Femur (tissue), 1 donor: ENCODE data around the gene CEP70.
"Not testable (repeated sequence)": the region's sequence is repeated elsewhere in the genome, so short reads cannot be mapped to it uniquely, and the experiment has no call there.

Source experiments
- DNase-seq: peaks from one replicate; pipeline ENCODE4 v3.0.0-alpha.2; 2017

The CEP70 gene

DNA sequence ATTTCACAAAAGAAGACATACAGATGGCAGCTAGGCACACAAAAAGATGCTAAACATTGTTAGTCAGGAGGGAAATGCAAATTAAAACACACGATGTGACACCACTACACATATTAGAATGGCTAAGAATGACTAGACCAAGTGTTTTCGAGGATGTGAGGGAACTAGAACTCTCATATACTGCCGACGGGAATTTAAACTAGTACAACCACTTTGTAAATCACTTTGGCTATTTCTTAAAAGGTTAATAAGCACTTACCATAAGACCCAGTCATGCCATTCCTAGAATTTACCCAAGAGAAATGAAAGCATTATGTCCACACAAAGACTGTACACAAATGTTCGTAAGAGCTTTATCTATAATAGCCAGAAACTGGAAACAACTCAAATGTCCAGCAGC lies 5.6 kb downstream of the CEP70 start:
- no peak for DNase-seq

DNA sequence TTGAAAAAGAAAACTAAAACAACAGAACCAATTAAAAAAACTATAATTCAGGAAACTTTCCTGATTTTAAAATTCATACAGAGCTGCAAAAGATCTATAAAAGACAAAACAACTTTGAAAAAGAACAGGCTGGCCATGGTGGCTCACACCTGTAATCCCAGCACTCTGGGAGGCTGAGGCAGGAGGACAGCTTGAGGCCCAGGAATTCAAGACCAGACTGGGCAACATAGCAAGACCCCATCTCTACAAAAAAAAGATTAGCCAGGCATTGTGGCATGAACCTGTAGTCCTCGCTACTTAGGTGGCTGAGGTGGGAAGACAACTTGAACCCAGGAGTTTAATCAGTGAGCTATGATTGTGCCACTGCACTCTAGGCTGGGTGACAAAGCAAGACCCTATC lies 6.7 kb downstream of the CEP70 start:
- no peak for DNase-seq

DNA sequence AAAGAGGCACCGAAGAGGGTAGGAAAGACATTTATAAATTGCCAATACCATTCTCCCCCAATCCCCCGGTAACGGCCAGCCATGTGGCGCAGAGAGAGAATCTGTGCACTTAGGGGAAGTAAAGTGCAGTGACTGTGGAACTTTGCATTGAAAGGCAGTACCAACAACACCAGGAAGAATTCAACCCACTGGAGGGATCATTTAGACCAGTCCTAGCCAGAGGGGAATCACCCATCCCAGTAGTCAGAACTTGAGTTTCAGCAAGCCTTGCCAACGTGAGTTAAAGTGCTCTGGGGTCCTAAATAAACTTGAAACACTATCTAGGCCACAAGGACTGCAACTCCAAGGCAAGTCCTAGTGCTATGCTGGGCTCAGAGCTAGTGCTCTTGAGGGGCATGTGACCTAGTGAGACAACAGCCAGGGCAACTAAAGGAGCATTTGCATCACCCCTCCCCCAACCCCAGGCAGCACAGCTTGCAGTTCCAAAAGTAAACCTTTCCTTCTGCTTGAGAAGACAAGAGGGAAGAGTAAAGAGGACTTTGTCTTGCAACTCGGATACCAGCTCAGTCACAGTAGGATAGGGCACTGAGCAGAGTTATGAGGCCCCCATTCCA lies 15.0 kb downstream of the CEP70 start:
- no peak for DNase-seq

DNA sequence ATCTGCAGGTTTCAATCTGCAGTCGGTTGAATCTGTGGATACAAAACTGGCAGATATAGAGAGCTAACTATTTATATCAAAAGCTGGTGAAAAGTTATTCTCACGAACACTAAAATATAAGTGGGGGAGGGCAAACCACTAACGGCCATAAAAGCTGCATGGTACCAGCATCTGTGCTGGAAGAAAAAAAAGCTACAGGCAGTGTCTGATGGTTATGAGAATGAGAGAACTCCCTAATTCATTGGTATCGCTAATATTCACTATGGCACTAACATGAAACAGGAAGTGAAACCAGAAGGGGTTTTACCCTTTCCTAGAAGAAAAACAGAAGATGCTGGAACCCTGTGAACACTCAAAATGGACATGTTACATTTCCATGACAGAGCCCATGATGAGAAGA lies 15.9 kb downstream of the CEP70 start:
- DNase-seq: no peak

DNA sequence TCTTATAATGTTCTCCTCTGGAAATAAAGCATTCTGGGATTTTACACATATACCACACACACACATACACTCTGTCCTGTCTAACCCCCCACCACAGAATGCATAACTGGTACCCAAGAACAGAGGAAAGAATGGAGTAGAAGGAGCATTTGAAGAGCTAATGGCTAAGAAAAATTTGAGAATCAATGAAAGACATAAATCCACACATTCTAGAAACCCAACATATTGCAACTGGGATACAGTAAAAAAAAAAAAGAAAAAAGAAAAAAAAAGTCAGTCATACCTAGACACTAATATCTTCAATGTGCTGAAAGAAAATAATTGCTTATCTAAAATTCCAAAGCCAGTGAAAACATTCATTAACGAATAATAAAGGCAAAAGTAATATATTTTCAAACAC lies 20.9 kb downstream of the CEP70 start:
- DNase-seq: no peak

DNA sequence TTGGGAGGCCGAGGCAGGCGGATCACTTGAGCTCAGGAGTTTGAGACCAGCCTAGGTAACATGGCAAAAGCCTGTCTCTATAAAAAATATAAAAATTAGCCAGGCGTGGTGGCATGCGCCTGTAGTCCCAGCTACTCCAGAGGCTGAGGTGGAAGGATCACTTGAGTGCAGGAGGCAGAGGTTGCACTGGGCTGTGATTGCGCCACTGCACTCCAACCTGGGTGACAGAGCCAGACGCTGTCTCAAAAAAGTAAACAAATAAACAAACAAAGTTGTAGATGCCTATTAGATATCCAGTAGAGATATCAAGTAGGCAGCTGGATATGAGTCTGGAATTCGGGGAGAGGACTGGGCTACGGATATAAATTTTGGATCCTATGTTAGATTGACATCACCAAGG lies 24.4 kb downstream of the CEP70 start:
- DNase-seq: not testable (repeated sequence)

GRCh38 chr3:138569090-138569489 lies 25.0 kb downstream of the CEP70 start:
- no peak for DNase-seq

DNA sequence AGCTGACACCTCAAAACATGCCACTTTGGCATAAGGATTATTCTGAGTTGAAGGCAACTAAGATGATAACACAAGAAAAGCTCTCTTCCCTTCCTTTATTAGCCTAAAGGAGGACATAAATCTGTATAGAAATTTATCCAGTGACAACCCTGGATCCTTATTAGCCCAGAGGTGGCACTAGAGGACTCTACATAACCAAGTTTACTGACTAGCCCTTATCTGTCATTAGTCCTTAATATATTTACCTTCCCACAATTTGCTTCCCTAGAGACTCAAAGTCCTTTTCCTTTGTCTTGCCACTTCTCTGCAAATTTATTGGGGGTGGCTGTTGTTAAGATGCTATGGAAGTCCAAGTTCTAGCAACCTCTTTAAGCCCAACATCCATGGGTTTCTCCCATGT lies 26.7 kb downstream of the CEP70 start:
- DNase-seq: no peak

GRCh38 chr3:138566293-138566692 lies 27.8 kb downstream of the CEP70 start:
- DNase-seq: not testable (repeated sequence)

DNA sequence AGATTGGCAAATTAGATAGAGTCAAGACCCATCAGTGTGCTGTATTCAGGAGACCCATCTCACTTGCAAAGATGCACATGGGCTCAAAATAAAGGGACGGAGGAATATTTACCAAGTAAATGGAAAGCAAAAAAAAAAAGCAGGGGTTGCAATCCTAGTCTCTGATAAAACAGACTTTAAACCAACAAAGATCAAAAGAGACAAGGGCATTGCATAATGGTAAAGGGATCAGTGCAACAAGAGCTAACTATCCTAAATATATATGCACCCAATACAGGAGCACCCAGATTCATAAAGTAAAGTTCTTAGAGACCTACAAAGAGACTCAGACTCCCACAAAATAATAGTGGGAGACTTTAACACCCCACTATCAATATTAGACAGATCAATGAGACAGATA lies 31.2 kb downstream of the CEP70 start:
- not testable (repeated sequence) for DNase-seq

GRCh38 chr3:138560501-138560900 lies 33.6 kb downstream of the CEP70 start:
- DNase-seq: no peak

GRCh38 chr3:138559134-138559533 lies 34.9 kb downstream of the CEP70 start:
- DNase-seq: no peak

DNA sequence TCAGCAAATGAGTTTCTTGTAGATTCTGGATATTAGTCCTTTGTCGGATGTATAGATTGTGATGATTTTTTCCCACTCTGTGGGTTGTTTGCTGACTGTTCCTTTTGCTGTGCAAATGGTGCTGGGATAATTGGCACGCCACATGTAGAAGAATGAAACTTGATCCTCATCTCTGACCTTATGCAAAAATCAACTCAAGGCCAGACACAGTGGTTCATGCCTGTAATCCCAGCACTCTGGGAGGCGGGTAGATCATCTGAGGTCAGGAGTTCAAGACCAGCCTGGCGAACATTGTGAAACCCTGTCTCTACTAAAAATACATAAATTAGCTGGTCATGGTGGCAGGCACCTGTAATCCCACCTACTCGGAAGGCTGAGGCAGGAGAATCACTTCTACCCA lies 39.3 kb downstream of the CEP70 start:
- not testable (repeated sequence) for DNase-seq

- not testable (repeated sequence) for DNase-seq
Measured at GRCh38 chr3:138550958-138551357, 43.1 kb downstream of the CEP70 start.

GRCh38 chr3:138549179-138549977 lies 44.7 kb downstream of the CEP70 start:
- no peak for DNase-seq

- no peak for DNase-seq
Measured at GRCh38 chr3:138547342-138547975, 46.6 kb downstream of the CEP70 start.

DNA sequence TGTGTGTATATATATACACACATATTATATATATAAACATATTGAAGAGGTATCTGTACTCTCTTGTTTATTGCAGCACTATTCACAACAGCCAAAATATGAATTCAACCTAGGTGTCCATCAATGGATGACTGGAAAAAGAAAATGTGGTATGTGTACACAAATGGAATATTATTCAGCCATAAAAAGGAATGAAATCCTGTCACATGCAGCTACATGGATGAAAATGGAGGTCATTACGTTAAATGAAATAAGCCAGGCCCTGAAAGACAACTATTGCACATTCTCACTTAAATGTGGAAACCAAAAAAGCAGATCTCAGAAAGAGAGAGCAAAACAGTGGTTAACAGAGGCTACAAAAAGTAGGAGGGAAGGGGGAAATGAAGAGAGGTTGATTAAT lies 49.5 kb downstream of the CEP70 start:
- DNase-seq: no peak

GRCh38 chr3:138542977-138543376 lies 51.1 kb downstream of the CEP70 start:
- no peak for DNase-seq

GRCh38 chr3:138539352-138539751 lies 54.7 kb downstream of the CEP70 start:
- no peak for DNase-seq

DNA sequence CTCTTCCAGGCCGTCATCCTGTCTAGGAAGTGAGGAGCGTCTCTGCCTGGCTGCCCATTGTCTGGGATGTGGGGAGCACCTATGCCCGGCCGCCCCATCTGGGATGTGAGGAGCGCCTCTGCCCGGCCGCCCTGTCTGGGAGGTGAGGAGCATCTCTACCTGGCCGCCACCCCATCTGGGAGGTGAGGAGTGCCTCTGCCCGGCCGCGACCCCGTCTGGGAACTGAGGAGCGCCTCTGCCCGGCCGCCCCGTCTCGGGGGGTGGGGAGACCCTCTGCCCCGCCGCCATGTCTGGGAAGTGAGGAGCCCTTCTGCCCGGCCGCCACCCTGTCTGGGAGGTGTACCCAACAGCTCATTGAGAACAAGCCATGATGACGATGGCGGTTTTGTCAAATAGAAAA lies 72.6 kb downstream of the CEP70 start:
- not testable (repeated sequence) for DNase-seq

- no peak for DNase-seq
Measured at GRCh38 chr3:138513090-138513843, 80.8 kb downstream of the CEP70 start.

- DNase-seq: no peak
Measured at GRCh38 chr3:138511945-138512344, 82.1 kb downstream of the CEP70 start.

DNA sequence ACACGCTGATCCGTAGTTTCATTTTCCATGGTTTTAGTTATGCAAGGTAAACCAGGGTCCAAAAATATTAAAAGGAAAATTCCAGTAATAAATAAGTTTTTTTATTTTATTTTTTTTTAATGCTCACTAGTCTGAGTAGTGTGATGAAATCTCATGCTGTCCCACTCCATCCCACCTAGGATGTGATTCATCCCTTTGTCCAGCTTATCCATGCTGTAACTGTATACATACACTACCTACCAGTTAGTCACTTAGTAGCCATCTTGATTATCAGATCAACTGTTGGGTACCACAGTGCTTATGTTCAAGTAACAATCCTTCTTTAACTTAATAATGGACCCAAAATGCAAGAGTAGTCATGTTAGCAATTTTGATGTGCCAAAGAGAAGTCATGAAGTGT lies 84.5 kb downstream of the CEP70 start:
- DNase-seq: no peak
